ENCODE data around the gene TNFRSF25. TPM values are rescaled to one million over a fixed set of nuclear protein-coding genes. Genes with fewer than 3 reads are reported as not detected.

Gene TNFRSF25
- total and polyA plus RNA-seq, 9 of the 15 experiments (the other 6 are each of a cell fraction or from before 2014, with no cell fraction given): 0.24 to 0.49 TPM; not detected in 7

DNA sequence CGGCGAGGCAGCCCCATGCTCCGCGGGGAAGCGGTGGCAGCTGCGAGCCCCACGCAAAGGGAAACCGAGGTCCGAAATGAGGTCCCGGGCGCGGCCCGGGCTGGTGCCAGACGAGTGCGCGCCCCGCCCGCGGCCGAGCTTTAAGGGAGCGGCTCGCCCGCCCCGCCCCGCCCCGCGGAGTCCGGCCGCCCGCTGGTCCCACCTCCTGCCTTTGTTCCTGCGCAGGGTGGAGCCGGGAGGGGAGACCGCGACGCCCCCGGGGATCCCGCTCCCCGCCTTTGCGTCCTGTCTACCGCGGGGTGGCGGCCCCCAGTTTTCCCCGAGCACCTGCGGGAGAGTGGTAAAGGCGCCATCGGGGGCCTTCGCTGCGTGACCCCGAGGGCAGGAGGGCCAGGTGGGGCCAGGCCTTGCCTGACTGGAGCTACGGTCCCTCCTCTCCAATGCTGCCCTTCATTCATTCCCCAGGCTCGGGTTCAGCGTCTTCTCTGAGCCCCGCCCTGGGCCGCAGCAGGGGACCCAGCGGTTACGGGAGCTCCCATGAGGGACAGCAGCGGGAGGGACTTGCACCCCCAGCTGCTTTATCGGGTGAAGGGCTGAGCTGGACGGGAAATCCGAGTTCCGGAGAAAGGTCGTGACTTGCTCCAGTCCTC, 46.0 kb downstream of the TNFRSF25 start, which contains the start of gene HES2 (continued):
- TF ChIP-seq, protein P1, sequence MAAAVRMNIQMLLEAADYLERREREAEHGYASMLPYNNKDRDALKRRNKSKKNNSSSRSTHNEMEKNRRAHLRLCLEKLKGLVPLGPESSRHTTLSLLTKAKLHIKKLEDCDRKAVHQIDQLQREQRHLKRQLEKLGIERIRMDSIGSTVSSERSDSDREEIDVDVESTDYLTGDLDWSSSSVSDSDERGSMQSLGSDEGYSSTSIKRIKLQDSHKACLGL (CRISPR knock-in tag; IDR thresholded peaks at IDR 0.05; ENCODE audit: borderline replicate concordance, poor library complexity, severe bottlenecking): no peak
- TF ChIP-seq, protein P2, sequence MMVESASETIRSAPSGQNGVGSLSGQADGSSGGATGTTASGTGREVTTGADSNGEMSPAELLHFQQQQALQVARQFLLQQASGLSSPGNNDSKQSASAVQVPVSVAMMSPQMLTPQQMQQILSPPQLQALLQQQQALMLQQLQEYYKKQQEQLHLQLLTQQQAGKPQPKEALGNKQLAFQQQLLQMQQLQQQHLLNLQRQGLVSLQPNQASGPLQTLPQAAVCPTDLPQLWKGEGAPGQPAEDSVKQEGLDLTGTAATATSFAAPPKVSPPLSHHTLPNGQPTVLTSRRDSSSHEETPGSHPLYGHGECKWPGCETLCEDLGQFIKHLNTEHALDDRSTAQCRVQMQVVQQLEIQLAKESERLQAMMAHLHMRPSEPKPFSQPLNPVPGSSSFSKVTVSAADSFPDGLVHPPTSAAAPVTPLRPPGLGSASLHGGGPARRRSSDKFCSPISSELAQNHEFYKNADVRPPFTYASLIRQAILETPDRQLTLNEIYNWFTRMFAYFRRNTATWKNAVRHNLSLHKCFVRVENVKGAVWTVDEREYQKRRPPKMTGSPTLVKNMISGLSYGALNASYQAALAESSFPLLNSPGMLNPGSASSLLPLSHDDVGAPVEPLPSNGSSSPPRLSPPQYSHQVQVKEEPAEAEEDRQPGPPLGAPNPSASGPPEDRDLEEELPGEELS (CRISPR knock-in tag; IDR thresholded peaks at IDR 0.05; ENCODE audit: borderline replicate concordance): 0 out of 2 replicates have a peak, but pooled peaks have one; percentile 67
- TF ChIP-seq ZNF124 (CRISPR knock-in tag; IDR thresholded peaks at IDR 0.05) (no peak), MAZ (CRISPR knock-in tag; conservative IDR thresholded peaks at IDR 0.05 in 1 of 2, IDR thresholded peaks at IDR 0.05 in 1 of 2) (0 out of 4 replicates have a peak, but pooled peaks of 1 of the 2 experiments have one; percentile 15), LCOR (CRISPR knock-in tag; IDR thresholded peaks at IDR 0.05) (no peak), RBM22 (IDR thresholded peaks at IDR 0.05; ENCODE audit: low read depth, low read length, poor library complexity, severe bottlenecking) (no peak), HNRNPLL (IDR thresholded peaks at IDR 0.05; ENCODE audit: low read depth, low read length, poor library complexity, severe bottlenecking) (no peak), MTA3 (IDR thresholded peaks at IDR 0.05; ENCODE audit: borderline replicate concordance) (0 out of 2 replicates have a peak, but pooled peaks have one; percentile 29), YBX1 (IDR thresholded peaks at IDR 0.05) (no peak), PCBP1 (IDR thresholded peaks at IDR 0.05; ENCODE audit: low read depth, low read length, poor library complexity, severe bottlenecking) (peak; percentile 35), BHLHE40 (IDR thresholded peaks at IDR 0.05; ENCODE audit: low read length) (no peak), RBBP5 (IDR thresholded peaks at IDR 0.05; ENCODE audit: borderline replicate concordance, insufficient read depth, low read length, poor library complexity, severe bottlenecking) (peak; percentile 27), EZH2 (IDR thresholded peaks at IDR 0.05; ENCODE audit: borderline replicate concordance, low read depth, low read length) (peak; percentile 89; the same call in 1 of the 2 replicates), CBX1 (IDR thresholded peaks at IDR 0.05; ENCODE audit: low read depth) (no peak), RBM34 (IDR thresholded peaks at IDR 0.05; ENCODE audit: borderline replicate concordance, insufficient read depth, low read length) (no peak), HMG20B (CRISPR knock-in tag; IDR thresholded peaks at IDR 0.05) (no peak), XRCC5 (IDR thresholded peaks at IDR 0.05; ENCODE audit: low read depth, low read length) (no peak)
- TF ChIP-seq, protein P3, sequence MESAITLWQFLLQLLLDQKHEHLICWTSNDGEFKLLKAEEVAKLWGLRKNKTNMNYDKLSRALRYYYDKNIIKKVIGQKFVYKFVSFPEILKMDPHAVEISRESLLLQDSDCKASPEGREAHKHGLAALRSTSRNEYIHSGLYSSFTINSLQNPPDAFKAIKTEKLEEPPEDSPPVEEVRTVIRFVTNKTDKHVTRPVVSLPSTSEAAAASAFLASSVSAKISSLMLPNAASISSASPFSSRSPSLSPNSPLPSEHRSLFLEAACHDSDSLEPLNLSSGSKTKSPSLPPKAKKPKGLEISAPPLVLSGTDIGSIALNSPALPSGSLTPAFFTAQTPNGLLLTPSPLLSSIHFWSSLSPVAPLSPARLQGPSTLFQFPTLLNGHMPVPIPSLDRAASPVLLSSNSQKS (CRISPR knock-in tag; IDR thresholded peaks at IDR 0.05): no peak
- TF ChIP-seq, protein P4, sequence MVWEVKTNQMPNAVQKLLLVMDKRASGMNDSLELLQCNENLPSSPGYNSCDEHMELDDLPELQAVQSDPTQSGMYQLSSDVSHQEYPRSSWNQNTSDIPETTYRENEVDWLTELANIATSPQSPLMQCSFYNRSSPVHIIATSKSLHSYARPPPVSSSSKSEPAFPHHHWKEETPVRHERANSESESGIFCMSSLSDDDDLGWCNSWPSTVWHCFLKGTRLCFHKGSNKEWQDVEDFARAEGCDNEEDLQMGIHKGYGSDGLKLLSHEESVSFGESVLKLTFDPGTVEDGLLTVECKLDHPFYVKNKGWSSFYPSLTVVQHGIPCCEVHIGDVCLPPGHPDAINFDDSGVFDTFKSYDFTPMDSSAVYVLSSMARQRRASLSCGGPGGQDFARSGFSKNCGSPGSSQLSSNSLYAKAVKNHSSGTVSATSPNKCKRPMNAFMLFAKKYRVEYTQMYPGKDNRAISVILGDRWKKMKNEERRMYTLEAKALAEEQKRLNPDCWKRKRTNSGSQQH (CRISPR knock-in tag; IDR thresholded peaks at IDR 0.05): no peak
- TF ChIP-seq, protein P5, sequence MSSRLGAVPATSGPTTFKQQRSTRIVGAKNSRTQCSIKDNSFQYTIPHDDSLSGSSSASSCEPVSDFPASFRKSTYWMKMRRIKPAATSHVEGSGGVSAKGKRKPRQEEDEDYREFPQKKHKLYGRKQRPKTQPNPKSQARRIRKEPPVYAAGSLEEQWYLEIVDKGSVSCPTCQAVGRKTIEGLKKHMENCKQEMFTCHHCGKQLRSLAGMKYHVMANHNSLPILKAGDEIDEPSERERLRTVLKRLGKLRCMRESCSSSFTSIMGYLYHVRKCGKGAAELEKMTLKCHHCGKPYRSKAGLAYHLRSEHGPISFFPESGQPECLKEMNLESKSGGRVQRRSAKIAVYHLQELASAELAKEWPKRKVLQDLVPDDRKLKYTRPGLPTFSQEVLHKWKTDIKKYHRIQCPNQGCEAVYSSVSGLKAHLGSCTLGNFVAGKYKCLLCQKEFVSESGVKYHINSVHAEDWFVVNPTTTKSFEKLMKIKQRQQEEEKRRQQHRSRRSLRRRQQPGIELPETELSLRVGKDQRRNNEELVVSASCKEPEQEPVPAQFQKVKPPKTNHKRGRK (tag; IDR thresholded peaks at IDR 0.05): no peak
